Memory B cell (primary cell): ENCODE results near the gene NIPAL4.
A peak's percentile ranks its signal among the peaks of the same experiment; 100 is the strongest.
"Not testable (repeated sequence)": the region's sequence is repeated elsewhere in the genome, so short reads cannot be mapped to it uniquely, and the experiment has no call there.

Source experiments
- ATAC-seq: fragments of 150-1000 bp; cut with Tn5 transposase; 2 replicates; pipeline ENCODE4 v1.10.0; 2021; ENCODE audit warnings: low read depth, mild to moderate bottlenecking, moderate library complexity
- DNase-seq, 2 donors: peaks; one replicate each; pipeline ENCODE4 v3.0.0; 2022; ENCODE audit warnings: low spot score in 2 of 2
- H3K27ac Mint-ChIP-seq: one replicate; pipeline ENCODE4 v1.8.0; 2022; ENCODE audit warnings: mild to moderate bottlenecking, moderate library complexity, mixed read lengths
- H3K27me3 Mint-ChIP-seq: one replicate; pipeline ENCODE4 v1.8.0; 2022; ENCODE audit warnings: mixed read lengths
- H3K36me3 Mint-ChIP-seq: one replicate; pipeline ENCODE4 v1.8.0; 2022; ENCODE audit warnings: mild to moderate bottlenecking, mixed read lengths
- H3K4me1 Mint-ChIP-seq: one replicate; pipeline ENCODE4 v1.8.0; 2022; ENCODE audit warnings: mixed read lengths
- H3K4me3 Mint-ChIP-seq: one replicate; pipeline ENCODE4 v1.8.0; 2022; ENCODE audit warnings: mild to moderate bottlenecking, moderate library complexity, mixed read lengths
- H3K9me3 Mint-ChIP-seq: one replicate; pipeline ENCODE4 v1.8.0; 2022; ENCODE audit warnings: mixed read lengths

NIPAL4 gene

GRCh38 chr5:157459715-157460599, at the start of gene NIPAL4:
TSS of gene NIPAL4 (plus strand) at chr5:157460213. CDS start at chr5:157460321, 108 bp downstream.
- Mint-ChIP-seq H3K27ac (peak within 1 kb of the TSS; percentile 88), H3K4me3 (peak within 1 kb of the TSS; percentile 90)

GRCh38 chr5:157415838-157416237, 44.2 kb upstream of the NIPAL4 start:
- Mint-ChIP-seq H3K27ac (no peak overlapping the region), H3K4me1 (no peaks in the 10 kb centered on the region), H3K4me3 (no peak overlapping the region), H3K27me3 (peaks cover 1% of the 10 kb centered on the region), H3K9me3 (peaks cover 9% of the 10 kb centered on the region), H3K36me3 (peaks cover 11% of the 10 kb centered on the region)
- DNase-seq (no peak), ATAC-seq (no peak)

More at GRCh38 chr5:157459715-157460599, at the start of gene NIPAL4:
- ATAC-seq (peak; percentile 53), DNase-seq (peak; percentile 32 to 33)
- H3K27me3 Mint-ChIP-seq: no peaks in the 10 kb centered on the region
- H3K4me1 Mint-ChIP-seq: peaks cover 54% of the 10 kb centered on the region
- peaks cover 6% of the 10 kb centered on the region for H3K36me3 Mint-ChIP-seq
- no peaks in the 10 kb centered on the region for H3K9me3 Mint-ChIP-seq

GRCh38 chr5:157419521-157419920, 40.5 kb upstream of the NIPAL4 start:
- H3K27ac Mint-ChIP-seq, H3K4me3 Mint-ChIP-seq, H3K36me3 Mint-ChIP-seq, DNase-seq, ATAC-seq, H3K9me3 Mint-ChIP-seq, H3K27me3 Mint-ChIP-seq, H3K4me1 Mint-ChIP-seq: not testable (repeated sequence)

GRCh38 chr5:157429920-157430319, 30.1 kb upstream of the NIPAL4 start:
- not testable (repeated sequence) for H3K27ac Mint-ChIP-seq, DNase-seq, H3K9me3 Mint-ChIP-seq, H3K4me3 Mint-ChIP-seq, ATAC-seq, H3K27me3 Mint-ChIP-seq, H3K36me3 Mint-ChIP-seq
- H3K4me1 Mint-ChIP-seq: peaks cover 11% of the 10 kb centered on the region

- H3K27me3 Mint-ChIP-seq: no peaks in the 10 kb centered on the region
- peak in 1 of 2 donors; percentile 70 for DNase-seq
- peaks cover 1% of the 10 kb centered on the region for H3K9me3 Mint-ChIP-seq
- ATAC-seq: peak; percentile 100
- peak overlapping the region; percentile 87 for H3K27ac Mint-ChIP-seq
- no peak overlapping the region for H3K4me3 Mint-ChIP-seq
- H3K36me3 Mint-ChIP-seq: peaks cover 3% of the 10 kb centered on the region
- peaks cover 11% of the 10 kb centered on the region for H3K4me1 Mint-ChIP-seq
Observed at GRCh38 chr5:157431544-157432200, 28.3 kb upstream of the NIPAL4 start.

- peaks cover 1% of the 10 kb centered on the region for H3K9me3 Mint-ChIP-seq
Observed at GRCh38 chr5:157434096-157434495, 25.9 kb upstream of the NIPAL4 start.

GRCh38 chr5:157443041-157443549, 16.9 kb upstream of the NIPAL4 start:
- no peaks in the 10 kb centered on the region for H3K27me3 Mint-ChIP-seq
- no peaks in the 10 kb centered on the region for H3K36me3 Mint-ChIP-seq
- no peaks in the 10 kb centered on the region for H3K9me3 Mint-ChIP-seq
- ATAC-seq (no peak), DNase-seq (no peak)
- H3K4me1 Mint-ChIP-seq: no peaks in the 10 kb centered on the region
- no peak overlapping the region for H3K4me3 Mint-ChIP-seq
- no peak overlapping the region for H3K27ac Mint-ChIP-seq

More at GRCh38 chr5:157434096-157434495, 25.9 kb upstream of the NIPAL4 start:
- no peak for DNase-seq
- Mint-ChIP-seq H3K27me3 (no peaks in the 10 kb centered on the region), H3K4me1 (peaks cover 11% of the 10 kb centered on the region), H3K36me3 (peaks cover 3% of the 10 kb centered on the region), H3K4me3 (no peak overlapping the region), H3K27ac (no peak overlapping the region)
- ATAC-seq: no peak

GRCh38 chr5:157444224-157444623, 15.8 kb upstream of the NIPAL4 start:
- Mint-ChIP-seq H3K4me1 (no peaks in the 10 kb centered on the region), H3K27ac (no peak overlapping the region), H3K27me3 (no peaks in the 10 kb centered on the region), H3K36me3 (no peaks in the 10 kb centered on the region), H3K9me3 (no peaks in the 10 kb centered on the region), H3K4me3 (no peak overlapping the region)
- no peak for DNase-seq
- ATAC-seq: no peak

- H3K4me1 Mint-ChIP-seq: peaks cover 3% of the 10 kb centered on the region
- H3K9me3 Mint-ChIP-seq: no peaks in the 10 kb centered on the region
- H3K27me3 Mint-ChIP-seq: no peaks in the 10 kb centered on the region
- no peak for DNase-seq
- no peak overlapping the region for H3K4me3 Mint-ChIP-seq
- H3K27ac Mint-ChIP-seq: no peak overlapping the region
- no peak for ATAC-seq
- H3K36me3 Mint-ChIP-seq: no peaks in the 10 kb centered on the region
Observed at GRCh38 chr5:157445745-157446411, 14.1 kb upstream of the NIPAL4 start.

- Mint-ChIP-seq H3K27ac (no peak overlapping the region), H3K27me3 (no peaks in the 10 kb centered on the region), H3K9me3 (no peaks in the 10 kb centered on the region), H3K4me3 (no peak overlapping the region), H3K36me3 (no peaks in the 10 kb centered on the region), H3K4me1 (peaks cover 3% of the 10 kb centered on the region)
- ATAC-seq (no peak), DNase-seq (no peak)
Observed at GRCh38 chr5:157446412-157446935, 13.5 kb upstream of the NIPAL4 start.

GRCh38 chr5:157447201-157447637, 12.8 kb upstream of the NIPAL4 start:
- no peak overlapping the region for H3K4me3 Mint-ChIP-seq
- H3K27ac Mint-ChIP-seq: no peak overlapping the region
- H3K27me3 Mint-ChIP-seq: no peaks in the 10 kb centered on the region
- no peaks in the 10 kb centered on the region for H3K36me3 Mint-ChIP-seq
- peaks cover 3% of the 10 kb centered on the region for H3K4me1 Mint-ChIP-seq
- DNase-seq: no peak
- ATAC-seq: no peak
- no peaks in the 10 kb centered on the region for H3K9me3 Mint-ChIP-seq

- no peak for DNase-seq
Observed at GRCh38 chr5:157449011-157449723, 10.8 kb upstream of the NIPAL4 start.

GRCh38 chr5:157450024-157450423, 10.0 kb upstream of the NIPAL4 start:
- H3K36me3 Mint-ChIP-seq: no peaks in the 10 kb centered on the region
- ATAC-seq: no peak
- H3K27me3 Mint-ChIP-seq: no peaks in the 10 kb centered on the region
- H3K4me1 Mint-ChIP-seq: peaks cover 4% of the 10 kb centered on the region
- no peaks in the 10 kb centered on the region for H3K9me3 Mint-ChIP-seq
- H3K4me3 Mint-ChIP-seq: no peak overlapping the region
- H3K27ac Mint-ChIP-seq: no peak overlapping the region
- no peak for DNase-seq

More at GRCh38 chr5:157449011-157449723, 10.8 kb upstream of the NIPAL4 start:
- Mint-ChIP-seq H3K27ac (no peak overlapping the region), H3K36me3 (no peaks in the 10 kb centered on the region), H3K4me3 (no peak overlapping the region), H3K4me1 (peaks cover 3% of the 10 kb centered on the region), H3K9me3 (no peaks in the 10 kb centered on the region), H3K27me3 (no peaks in the 10 kb centered on the region)
- ATAC-seq: no peak
